ENCODE data around the gene SIGLEC10.

The SIGLEC10 gene

DNA sequence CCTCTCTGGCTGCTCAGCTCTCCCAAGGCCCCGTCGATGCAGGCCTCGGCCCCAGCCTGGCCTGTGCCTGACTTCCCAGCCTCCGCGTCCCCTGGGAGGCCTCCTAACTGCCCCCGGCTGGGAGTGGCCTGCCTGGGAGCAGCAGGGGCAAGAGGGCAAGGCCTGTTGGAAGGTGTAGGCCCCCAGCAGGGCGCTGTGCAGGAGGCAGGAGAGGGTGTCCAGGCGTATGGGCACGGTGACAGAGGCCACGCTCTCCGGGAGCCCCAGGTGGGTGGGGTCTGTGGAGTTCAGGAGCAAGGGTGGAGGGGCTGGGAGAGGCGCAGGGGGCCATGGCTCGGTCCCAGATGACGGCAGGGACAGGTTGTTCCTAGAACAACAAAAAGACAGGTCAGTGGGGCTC is 28.3 kb downstream of the SIGLEC10 start:
- FAIRE-seq (no peak), DNase-seq (ENCODE audit: insufficient read length, low spot score) (no peak)
- TF ChIP-seq, protein P1, sequence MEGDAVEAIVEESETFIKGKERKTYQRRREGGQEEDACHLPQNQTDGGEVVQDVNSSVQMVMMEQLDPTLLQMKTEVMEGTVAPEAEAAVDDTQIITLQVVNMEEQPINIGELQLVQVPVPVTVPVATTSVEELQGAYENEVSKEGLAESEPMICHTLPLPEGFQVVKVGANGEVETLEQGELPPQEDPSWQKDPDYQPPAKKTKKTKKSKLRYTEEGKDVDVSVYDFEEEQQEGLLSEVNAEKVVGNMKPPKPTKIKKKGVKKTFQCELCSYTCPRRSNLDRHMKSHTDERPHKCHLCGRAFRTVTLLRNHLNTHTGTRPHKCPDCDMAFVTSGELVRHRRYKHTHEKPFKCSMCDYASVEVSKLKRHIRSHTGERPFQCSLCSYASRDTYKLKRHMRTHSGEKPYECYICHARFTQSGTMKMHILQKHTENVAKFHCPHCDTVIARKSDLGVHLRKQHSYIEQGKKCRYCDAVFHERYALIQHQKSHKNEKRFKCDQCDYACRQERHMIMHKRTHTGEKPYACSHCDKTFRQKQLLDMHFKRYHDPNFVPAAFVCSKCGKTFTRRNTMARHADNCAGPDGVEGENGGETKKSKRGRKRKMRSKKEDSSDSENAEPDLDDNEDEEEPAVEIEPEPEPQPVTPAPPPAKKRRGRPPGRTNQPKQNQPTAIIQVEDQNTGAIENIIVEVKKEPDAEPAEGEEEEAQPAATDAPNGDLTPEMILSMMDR (IDR thresholded peaks at IDR 0.05; ENCODE audit: insufficient read depth, missing control alignments), result no peak

DNA sequence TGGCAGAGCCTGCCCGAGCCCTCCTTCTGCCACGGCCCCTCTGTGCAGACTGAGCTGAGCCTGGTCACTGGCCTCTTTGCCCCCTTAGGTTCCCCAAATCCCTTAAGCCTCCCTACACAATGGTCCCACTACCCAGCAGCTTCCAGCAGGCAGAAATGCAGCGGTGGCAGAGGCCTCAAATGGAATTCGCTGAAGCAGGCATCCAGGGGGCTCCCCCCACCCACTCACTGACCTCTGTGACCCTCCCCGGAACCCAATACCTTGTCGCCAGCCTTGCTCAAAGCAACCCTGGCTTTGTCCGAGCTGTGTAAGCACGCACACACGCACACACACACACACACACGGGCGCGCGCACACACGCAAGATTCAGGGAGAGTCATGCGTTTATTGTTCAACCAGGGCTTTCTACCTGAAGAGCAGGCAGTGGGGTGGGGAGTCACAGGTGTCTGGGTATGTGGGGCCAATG is 29.5 kb downstream of the SIGLEC10 start, which contains the start of gene LIM2:
Gene LIM2, minus strand, starts transcription at position 51 of the 466 bp plus-strand sequence. CDS start 531 bp downstream, outside the sequence.
- TF ChIP-seq, protein P1 (IDR thresholded peaks at IDR 0.05; ENCODE audit: insufficient read depth, missing control alignments), result no peak
- FAIRE-seq, result no peak
- DNase-seq (ENCODE audit: insufficient read length, low spot score), result no peak

DNA sequence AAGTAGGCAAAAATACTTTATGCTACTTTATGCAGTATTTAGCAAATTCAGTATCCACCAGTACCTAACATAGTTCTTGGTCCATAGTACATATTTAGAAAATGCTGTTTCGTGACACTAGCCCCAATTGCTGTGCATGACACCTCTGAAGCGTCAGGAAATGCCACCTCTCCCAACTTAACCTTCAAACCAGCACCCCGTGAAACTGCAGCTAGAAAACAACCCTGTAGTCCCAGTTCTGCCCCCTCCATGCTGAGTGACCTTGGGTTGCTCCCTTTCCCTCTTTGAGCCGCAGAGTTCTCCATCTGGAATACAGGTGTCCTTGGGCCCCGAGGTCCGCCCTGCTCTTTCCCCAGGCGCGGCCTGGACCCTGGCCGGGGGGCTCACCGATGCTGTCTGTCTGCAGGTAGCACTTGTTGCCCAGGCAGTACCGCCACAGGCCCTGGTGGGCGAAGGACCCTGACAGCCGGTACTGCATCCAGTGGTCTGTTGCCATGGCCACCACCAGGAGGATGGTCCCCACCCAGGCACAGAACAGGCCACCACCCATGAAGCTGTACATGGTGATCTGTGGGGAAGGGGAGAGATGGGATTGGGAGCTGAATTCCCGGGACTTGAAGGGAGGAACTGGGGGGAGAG is 30.4 kb downstream of the SIGLEC10 start:
- no peak for FAIRE-seq
- no peak for DNase-seq (ENCODE audit: insufficient read length, low spot score)
- TF ChIP-seq, protein P1 (IDR thresholded peaks at IDR 0.05; ENCODE audit: insufficient read depth, missing control alignments), result no peak

DNA sequence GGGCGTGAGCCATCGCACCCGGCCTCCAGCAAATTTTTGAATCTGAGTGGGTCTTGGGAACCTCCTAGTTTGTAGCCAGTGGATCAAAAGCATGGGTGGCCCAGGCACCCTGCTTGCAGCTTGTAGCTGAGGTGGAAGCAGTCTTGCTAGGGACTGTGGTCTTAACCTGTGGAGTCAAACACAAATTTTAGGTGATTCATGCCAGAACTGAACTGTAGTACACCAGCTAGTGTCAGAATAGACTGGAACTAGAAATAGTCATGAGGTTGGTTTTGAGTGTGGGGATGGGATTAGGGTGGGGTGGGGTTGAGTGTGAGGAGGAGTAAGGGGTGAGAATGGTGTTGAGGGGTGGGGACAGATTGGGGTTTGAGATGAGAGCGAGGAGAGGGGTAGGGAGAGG is 35.4 kb downstream of the SIGLEC10 start:
- FAIRE-seq, result no peak

DNA sequence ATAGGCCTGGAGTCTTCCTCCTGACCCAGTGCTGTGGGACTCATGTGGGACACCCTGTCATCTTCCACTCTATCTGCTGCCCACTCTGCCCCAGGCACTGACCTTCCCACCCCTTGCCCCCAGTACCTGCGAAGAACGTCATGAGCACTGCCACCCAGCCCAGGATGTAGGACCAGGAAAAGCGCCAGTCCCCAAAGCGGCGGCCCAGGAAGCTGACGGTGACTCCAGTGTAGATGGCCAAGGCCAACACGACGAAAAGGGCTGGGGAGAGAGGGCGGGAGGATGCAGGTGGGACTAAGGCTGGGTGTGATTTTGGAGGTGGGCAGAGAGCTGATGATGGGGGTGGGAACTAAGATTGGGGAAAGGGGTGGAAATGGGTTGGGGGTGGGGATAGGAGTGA is 37.1 kb downstream of the SIGLEC10 start:
- DNase-seq (ENCODE audit: insufficient read length, low spot score) (no peak), FAIRE-seq (no peak)
- TF ChIP-seq, protein P1 (IDR thresholded peaks at IDR 0.05; ENCODE audit: insufficient read depth, missing control alignments), result no peak

More for the DNA sequence above, 35.4 kb downstream of the SIGLEC10 start:
- TF ChIP-seq, protein P1 (IDR thresholded peaks at IDR 0.05; ENCODE audit: insufficient read depth, missing control alignments), result no peak
- no peak for DNase-seq (ENCODE audit: insufficient read length, low spot score)

DNA sequence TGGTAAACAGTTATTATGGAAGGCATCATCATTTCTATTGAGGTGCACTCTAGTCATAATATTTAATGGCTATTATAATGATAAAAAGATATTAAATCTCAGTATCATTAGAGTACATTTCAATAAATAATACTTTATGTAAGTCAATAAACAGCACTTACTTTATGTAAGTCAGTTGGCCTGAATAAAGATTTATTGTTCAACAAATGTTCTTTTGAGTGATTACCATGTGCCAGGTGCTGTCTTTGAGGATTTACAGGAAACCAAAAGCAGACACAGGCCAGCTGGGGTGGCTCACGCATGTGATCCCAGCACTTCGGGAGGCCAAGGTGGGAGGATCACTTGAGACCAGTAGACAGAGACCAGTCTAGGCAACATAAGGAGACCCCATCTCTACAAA is 40.0 kb downstream of the SIGLEC10 start:
- no peak for DNase-seq (ENCODE audit: insufficient read length, low spot score)
- TF ChIP-seq, protein P1 (IDR thresholded peaks at IDR 0.05; ENCODE audit: insufficient read depth, missing control alignments), result no peak
- no peak for FAIRE-seq

DNA sequence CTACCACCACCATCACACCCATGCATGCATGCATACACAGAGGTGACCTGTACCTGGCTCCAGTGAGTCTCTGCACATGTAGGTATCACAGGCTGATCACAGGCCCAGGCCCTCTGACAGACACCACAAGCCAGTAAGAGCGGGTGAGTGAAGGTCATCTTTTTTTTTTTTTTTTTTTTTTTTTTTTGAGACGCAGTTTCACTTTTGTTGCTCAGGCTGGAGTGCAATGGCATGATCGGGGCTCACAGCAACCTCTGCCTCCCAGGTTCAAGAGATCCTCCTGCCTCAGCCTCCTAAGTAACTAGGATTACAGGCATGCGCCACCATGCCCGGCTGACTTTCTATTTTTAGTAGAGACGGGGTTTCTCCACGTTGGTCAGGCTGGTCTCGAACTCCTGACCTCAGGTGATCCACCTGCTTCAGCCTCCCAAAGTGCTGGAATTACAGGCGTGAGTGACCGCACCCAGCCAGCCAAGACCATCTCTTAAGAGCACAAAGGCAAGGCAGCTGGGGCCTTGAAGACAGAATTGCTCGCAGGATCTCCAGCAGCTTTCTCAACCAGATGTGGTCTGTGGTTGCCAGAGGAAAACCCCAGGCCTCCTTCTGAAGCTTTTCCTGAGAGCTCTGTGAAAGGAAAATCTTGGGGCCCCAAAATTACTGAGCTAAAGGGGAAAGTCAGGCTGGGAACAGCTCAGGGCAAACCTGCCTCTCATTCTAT is 41.8 kb downstream of the SIGLEC10 start:
- DNase-seq (ENCODE audit: insufficient read length, low spot score) (no peak), FAIRE-seq (no peak)
- TF ChIP-seq, protein P1 (IDR thresholded peaks at IDR 0.05; ENCODE audit: insufficient read depth, missing control alignments), result no peak

All from D721Med (cell line).